Body of pancreas (tissue), 4 donors: ENCODE data around the gene KIAA1328. TPM values are rescaled to one million over a fixed set of nuclear protein-coding genes. Genes with fewer than 3 reads are reported as not detected.
A peak's percentile ranks its signal among the peaks of the same experiment; 100 is the strongest.

Experiments
- ATAC-seq: fragments of 150-250 bp; one replicate; pipeline ENCODE4 v1.9.1; 2016
- DNase-seq, 4 donors: peaks; one replicate each; pipeline ENCODE4 v3.0.0-alpha.2; 2019
- H3K27ac ChIP-seq, 4 donors: fragments of 200-600 bp; sonication (generic); 1 replicate in 3 of 4; 2 replicates in 1 of 4; pipeline versions ENCODE4 v1.5.1 to v1.6.1; 2016 to 2019; ENCODE audit warnings: mild to moderate bottlenecking in 1 of 4, mixed read lengths in 1 of 4, moderate library complexity in 1 of 4
- H3K27me3 ChIP-seq, 2 donors: fragments of 200-600 bp; sonication (generic); one replicate each; pipeline ENCODE4 v1.6.0; 2016; ENCODE audit warnings: mild to moderate bottlenecking in 1 of 2
- H3K36me3 ChIP-seq, 2 donors: fragments of 200-600 bp; sonication (generic); replicated peaks in 1 of 2; 2 replicates each; pipeline ENCODE4 v1.5.1; 2016; ENCODE audit warnings: low read depth in 2 of 2; ENCODE audit not compliant: insufficient read depth in 1 of 2
- H3K4me1 ChIP-seq: fragments of 200-600 bp; sonication (generic); one replicate; pipeline ENCODE4 v1.6.0; 2016
- H3K4me3 ChIP-seq, 2 donors: fragments of 200-600 bp; sonication (generic); 1 replicate in 1 of 2; 2 replicates in 1 of 2; pipeline ENCODE4 v1.5.1; 2016 to 2019
- H3K9me3 ChIP-seq, 3 donors: fragments of 200-600 bp; sonication (generic); 1 replicate in 2 of 3; 2 replicates in 1 of 3; pipeline ENCODE4 v1.5.1; 2016
- CTCF ChIP-seq, 7 experiments: fragments of 450-650 bp in 4 of 7; fragments of 200-600 bp in 3 of 7; sonication (generic) in 3 of 7; IDR thresholded peaks; one replicate each; pipeline ENCODE4 v1.5.1; 2016 to 2019; ENCODE audit warnings: antibody characterized with exemption in 7 of 7
- POLR2A ChIP-seq, 3 donors: fragments of 450-650 bp; IDR thresholded peaks; one replicate each; pipeline ENCODE4 v1.6.1; 2016; ENCODE audit warnings: antibody characterized with exemption in 3 of 3, mild to moderate bottlenecking in 2 of 3
- WGBS, 2 donors: methylation state at CpG; one replicate each; pipeline ENCODE4 v1.1.5; 2017; 5-methylcytosine and 5-hydroxymethylcytosine counted together
- intact Hi-C: fragments of 100-400 bp; cut with DNase I; formaldehyde crosslinking; loops from one replicate; pipeline ENCODE4 v1.15.1; 2023
- total RNA-seq, 2 donors: library from RNA; depleted of rRNA; stranded (reverse); fragments of >200 nt; gene quantifications; one replicate each; pipeline ENCODE4 v1.1.0, GENCODE V29; 2016

The KIAA1328 gene
- total RNA-seq, 2 donors from 2014 or later = 10.9 to 21.8 TPM

DNA sequence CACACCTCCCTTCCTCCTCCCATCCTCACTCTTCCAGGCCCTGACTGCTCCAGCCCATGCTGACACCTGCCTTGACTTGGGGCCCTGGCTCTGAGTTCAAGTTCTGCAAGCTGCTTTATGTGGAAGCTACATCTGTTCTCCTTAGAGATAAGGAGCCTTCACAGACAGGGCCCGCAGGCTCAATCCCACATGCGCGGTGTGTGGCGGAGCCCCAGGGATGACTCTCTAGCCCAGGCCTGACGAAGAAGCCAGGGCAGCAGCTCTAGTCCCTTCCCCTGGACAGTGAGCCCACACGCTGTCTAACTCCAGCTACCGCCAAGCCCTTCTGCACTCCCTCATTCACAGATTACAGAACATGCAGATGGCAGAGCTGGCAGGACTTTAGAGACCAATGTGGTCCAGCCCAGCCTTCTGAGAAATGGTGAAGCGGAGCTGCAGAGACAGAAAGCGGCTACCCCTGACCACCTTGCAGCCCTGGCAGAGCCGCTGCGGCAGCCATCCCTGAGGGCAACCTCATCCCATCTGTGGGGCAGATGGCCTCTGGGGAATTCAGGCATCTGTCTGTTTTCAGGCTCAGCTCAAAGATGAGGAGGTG lies 432.4 kb downstream of the KIAA1328 start:
- Histone ChIP-seq H3K27ac (no peak overlapping the region), H3K4me3 (no peak overlapping the region), H3K36me3 (no peaks in the 10 kb centered on the region), H3K27me3 (no peaks in the 10 kb centered on the region), H3K9me3 (no peaks in the 10 kb centered on the region), H3K4me1 (no peaks in the 10 kb centered on the region)
- intact Hi-C loops = no loop called here
- TF ChIP-seq CTCF (IDR thresholded peaks at IDR 0.05) = no peak
- no peak for TF ChIP-seq POLR2A (IDR thresholded peaks at IDR 0.05)
- 91 to 100% methylated on average over 4 to 11 of the region's 11 CpGs for WGBS, 2 donors
- no peak for DNase-seq
- no peak for ATAC-seq

- Histone ChIP-seq H3K4me1 (no peaks in the 10 kb centered on the region), H3K4me3 (no peak overlapping the region), H3K9me3 (no peaks in the 10 kb centered on the region), H3K36me3 (no peaks in the 10 kb centered on the region), H3K27me3 (no peaks in the 10 kb centered on the region), H3K27ac (no peak overlapping the region)
- intact Hi-C loops = no loop called here
- TF ChIP-seq POLR2A (IDR thresholded peaks at IDR 0.05) (no peak), CTCF (IDR thresholded peaks at IDR 0.05) (no peak)
- 69 to 81% methylated on average over 8 of the region's 8 CpGs for WGBS, 2 donors
- no peak for DNase-seq
- no peak for ATAC-seq
Observed at GRCh38 chr18:37261988-37262387, 433.1 kb downstream of the KIAA1328 start.

- no peaks in the 10 kb centered on the region for H3K36me3 ChIP-seq
- DNase-seq = no peak
- 81 to 87% methylated on average over 14 of the region's 14 CpGs for WGBS, 2 donors
- no peak for ATAC-seq
- H3K27ac ChIP-seq = no peak overlapping the region
- intact Hi-C loops = no loop called here
- H3K27me3 ChIP-seq = no peaks in the 10 kb centered on the region
- H3K4me3 ChIP-seq = no peak overlapping the region
- H3K9me3 ChIP-seq = no peaks in the 10 kb centered on the region
- H3K4me1 ChIP-seq = no peaks in the 10 kb centered on the region
- TF ChIP-seq CTCF (IDR thresholded peaks at IDR 0.05) (peak in 1 of 7 experiments; percentile 5), POLR2A (IDR thresholded peaks at IDR 0.05) (no peak)
Observed at GRCh38 chr18:37264956-37265355, 436.0 kb downstream of the KIAA1328 start.

GRCh38 chr18:37265382-37265781 lies 436.5 kb downstream of the KIAA1328 start:
- Histone ChIP-seq H3K4me3 (no peak overlapping the region), H3K4me1 (no peaks in the 10 kb centered on the region), H3K9me3 (no peaks in the 10 kb centered on the region), H3K27ac (no peak overlapping the region), H3K36me3 (no peaks in the 10 kb centered on the region), H3K27me3 (no peaks in the 10 kb centered on the region)
- ATAC-seq (no peak), DNase-seq (no peak)
- 31 to 38% methylated on average over 2 of the region's 2 CpGs for WGBS, 2 donors
- intact Hi-C loops = no loop called here
- TF ChIP-seq CTCF (IDR thresholded peaks at IDR 0.05) (no peak), POLR2A (IDR thresholded peaks at IDR 0.05) (no peak)

GRCh38 chr18:37266290-37266689 lies 437.4 kb downstream of the KIAA1328 start:
- TF ChIP-seq POLR2A (IDR thresholded peaks at IDR 0.05) (no peak), CTCF (IDR thresholded peaks at IDR 0.05) (no peak)
- no peak overlapping the region for H3K4me3 ChIP-seq
- ATAC-seq = no peak
- H3K27ac ChIP-seq = no peak overlapping the region
- WGBS, 2 donors = 31 to 36% methylated on average over 10 to 13 of the region's 13 CpGs
- H3K27me3 ChIP-seq = no peaks in the 10 kb centered on the region
- no peaks in the 10 kb centered on the region for H3K9me3 ChIP-seq
- H3K36me3 ChIP-seq = no peaks in the 10 kb centered on the region
- no peaks in the 10 kb centered on the region for H3K4me1 ChIP-seq
- no peak for DNase-seq
- intact Hi-C loops = no loop called here
